ENCODE measurements around the gene SRMS. TPM values are rescaled to one million over a fixed set of nuclear protein-coding genes. Genes with fewer than 3 reads are reported as not detected.

Gene SRMS
- total and polyA plus RNA-seq, 2 donors (not counting 1 experiment from before 2014, with no cell fraction given) = not detected

GRCh38 chr20:63494084-63494419, 53.5 kb downstream of the SRMS start:
- Histone ChIP-seq H3K9ac (ENCODE audit: insufficient read depth, low read length) (no peak overlapping the region), H3K9me3 (ENCODE audit: control insufficient read depth, insufficient read depth, low read depth, low read length) (no peaks in the 10 kb centered on the region), H3K4me2 (ENCODE audit: extremely low read depth, insufficient read depth, low read length) (no peak overlapping the region), H3K4me1 (ENCODE audit: control insufficient read depth, extremely low read depth, insufficient read depth, low read length) (no peaks in the 10 kb centered on the region), H3K4me3 (replicated peaks in 1 of 4; ENCODE audit: control extremely low read depth in 1 of 4, insufficient read depth in 1 of 4, low read depth in 3 of 4, low read length in 4 of 4) (no peak overlapping the region), H3K79me2 (ENCODE audit: control insufficient read depth, insufficient read depth, low read length) (no peaks in the 10 kb centered on the region), H3K27me3 (ENCODE audit: control insufficient read depth, insufficient read depth, low read length) (no peaks in the 10 kb centered on the region), H4K20me1 (ENCODE audit: control insufficient read depth, extremely low read depth, insufficient read depth, low read length) (no peaks in the 10 kb centered on the region), H3K36me3 (ENCODE audit: control insufficient read depth, insufficient read depth, low read length) (no peaks in the 10 kb centered on the region), H2AFZ (ENCODE audit: low read length) (no peak overlapping the region), H3K27ac (ENCODE audit: insufficient read depth, low read length) (no peak overlapping the region)
- TF ChIP-seq CTCF (conservative IDR thresholded peaks at IDR 0.05 in 1 of 2, IDR thresholded peaks at IDR 0.05 in 1 of 2; ENCODE audit: low read depth in 1 of 2, low read length in 2 of 2) = no peak
- TF ChIP-seq EZH2 (IDR thresholded peaks at IDR 0.05; ENCODE audit: low read length, missing control alignments) = no peak
- no peak for DNase-seq (ENCODE audit: low read depth in 2 of 2)

GRCh38 chr20:63493563-63494020, 54.0 kb downstream of the SRMS start:
- no peak overlapping the region for H3K4me3 ChIP-seq (replicated peaks in 1 of 4; ENCODE audit: control extremely low read depth in 1 of 4, insufficient read depth in 1 of 4, low read depth in 3 of 4, low read length in 4 of 4)
- no peaks in the 10 kb centered on the region for H4K20me1 ChIP-seq (ENCODE audit: control insufficient read depth, extremely low read depth, insufficient read depth, low read length)
- no peak overlapping the region for H3K27ac ChIP-seq (ENCODE audit: insufficient read depth, low read length)
- no peaks in the 10 kb centered on the region for H3K9me3 ChIP-seq (ENCODE audit: control insufficient read depth, insufficient read depth, low read depth, low read length)
- H2AFZ ChIP-seq (ENCODE audit: low read length) = no peak overlapping the region
- no peak overlapping the region for H3K4me2 ChIP-seq (ENCODE audit: extremely low read depth, insufficient read depth, low read length)
- peaks cover 3% of the 10 kb centered on the region for H3K27me3 ChIP-seq (ENCODE audit: control insufficient read depth, insufficient read depth, low read length)
- DNase-seq (ENCODE audit: low read depth in 2 of 2) = no peak
- no peaks in the 10 kb centered on the region for H3K4me1 ChIP-seq (ENCODE audit: control insufficient read depth, extremely low read depth, insufficient read depth, low read length)
- H3K79me2 ChIP-seq (ENCODE audit: control insufficient read depth, insufficient read depth, low read length) = no peaks in the 10 kb centered on the region
- TF ChIP-seq EZH2 (IDR thresholded peaks at IDR 0.05; ENCODE audit: low read length, missing control alignments) (no peak), CTCF (conservative IDR thresholded peaks at IDR 0.05 in 1 of 2, IDR thresholded peaks at IDR 0.05 in 1 of 2; ENCODE audit: low read depth in 1 of 2, low read length in 2 of 2) (no peak)
- no peaks in the 10 kb centered on the region for H3K36me3 ChIP-seq (ENCODE audit: control insufficient read depth, insufficient read depth, low read length)
- no peak overlapping the region for H3K9ac ChIP-seq (ENCODE audit: insufficient read depth, low read length)

GRCh38 chr20:63492982-63493381, 54.6 kb downstream of the SRMS start:
- Histone ChIP-seq H3K9ac (ENCODE audit: insufficient read depth, low read length) (no peak overlapping the region), H3K27ac (ENCODE audit: insufficient read depth, low read length) (no peak overlapping the region), H2AFZ (ENCODE audit: low read length) (no peak overlapping the region), H3K36me3 (ENCODE audit: control insufficient read depth, insufficient read depth, low read length) (no peaks in the 10 kb centered on the region), H3K27me3 (ENCODE audit: control insufficient read depth, insufficient read depth, low read length) (peaks cover 5% of the 10 kb centered on the region), H4K20me1 (ENCODE audit: control insufficient read depth, extremely low read depth, insufficient read depth, low read length) (no peaks in the 10 kb centered on the region), H3K4me3 (replicated peaks in 1 of 4; ENCODE audit: control extremely low read depth in 1 of 4, insufficient read depth in 1 of 4, low read depth in 3 of 4, low read length in 4 of 4) (no peak overlapping the region), H3K79me2 (ENCODE audit: control insufficient read depth, insufficient read depth, low read length) (no peaks in the 10 kb centered on the region), H3K4me2 (ENCODE audit: extremely low read depth, insufficient read depth, low read length) (no peak overlapping the region), H3K9me3 (ENCODE audit: control insufficient read depth, insufficient read depth, low read depth, low read length) (no peaks in the 10 kb centered on the region), H3K4me1 (ENCODE audit: control insufficient read depth, extremely low read depth, insufficient read depth, low read length) (no peaks in the 10 kb centered on the region)
- TF ChIP-seq CTCF (conservative IDR thresholded peaks at IDR 0.05 in 1 of 2, IDR thresholded peaks at IDR 0.05 in 1 of 2; ENCODE audit: low read depth in 1 of 2, low read length in 2 of 2) (no peak), EZH2 (IDR thresholded peaks at IDR 0.05; ENCODE audit: low read length, missing control alignments) (no peak)
- DNase-seq (ENCODE audit: low read depth in 2 of 2) = no peak
